ENCODE data around the gene CACFD1.
A peak's percentile ranks its signal among the peaks of the same experiment; 100 is the strongest.

Gene CACFD1

DNA sequence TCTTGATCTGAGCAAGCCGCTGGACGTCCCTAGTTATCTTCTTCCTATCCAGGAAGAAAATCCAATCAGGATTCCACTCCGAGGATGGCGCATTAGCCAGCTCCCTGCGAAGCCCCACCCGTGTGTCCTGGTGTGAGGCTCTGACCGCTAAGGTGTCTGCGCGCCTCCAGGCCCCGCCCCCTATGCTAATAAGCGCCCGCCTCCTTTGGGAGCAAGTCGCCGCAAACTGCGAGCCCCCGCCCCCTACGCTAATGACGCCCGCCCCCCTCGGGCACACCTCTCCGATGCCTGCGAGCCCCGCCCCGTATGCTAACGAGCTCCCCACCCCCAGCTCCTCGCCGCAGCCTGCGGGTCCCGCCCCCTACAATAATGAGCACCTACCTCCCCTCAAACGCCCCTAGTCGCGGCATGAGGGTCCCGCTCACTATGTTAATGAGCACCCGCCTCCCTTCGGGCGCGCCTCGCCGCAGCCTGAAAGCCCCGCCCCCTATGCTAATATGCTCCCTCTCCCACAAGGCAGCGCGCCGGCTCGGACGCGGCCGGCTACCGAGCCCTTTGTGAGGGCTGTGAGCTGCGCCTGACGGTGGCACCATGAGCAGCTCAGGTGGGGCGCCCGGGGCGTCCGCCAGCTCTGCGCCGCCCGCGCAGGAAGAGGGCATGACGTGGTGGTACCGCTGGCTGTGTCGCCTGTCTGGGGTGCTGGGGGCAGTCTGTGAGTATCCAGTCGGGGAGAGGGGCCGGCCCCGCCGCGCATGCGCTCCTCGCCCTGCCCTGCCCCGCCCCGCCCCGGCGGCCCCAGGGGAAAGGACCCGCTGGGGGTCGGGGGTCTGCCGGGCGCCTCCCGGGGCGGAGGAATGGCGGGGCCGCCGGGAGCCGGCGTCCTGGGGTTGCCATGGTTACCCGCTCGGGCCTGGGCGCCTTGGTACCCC is at the start of gene CACFD1:
Gene CACFD1, plus strand, starts transcription at position 503 of the 929 bp plus-strand sequence. Its CDS starts 89 bp downstream, at position 592.
- peak; percentile 84 for DNase-seq (ENCODE audit: low read depth)

DNA sequence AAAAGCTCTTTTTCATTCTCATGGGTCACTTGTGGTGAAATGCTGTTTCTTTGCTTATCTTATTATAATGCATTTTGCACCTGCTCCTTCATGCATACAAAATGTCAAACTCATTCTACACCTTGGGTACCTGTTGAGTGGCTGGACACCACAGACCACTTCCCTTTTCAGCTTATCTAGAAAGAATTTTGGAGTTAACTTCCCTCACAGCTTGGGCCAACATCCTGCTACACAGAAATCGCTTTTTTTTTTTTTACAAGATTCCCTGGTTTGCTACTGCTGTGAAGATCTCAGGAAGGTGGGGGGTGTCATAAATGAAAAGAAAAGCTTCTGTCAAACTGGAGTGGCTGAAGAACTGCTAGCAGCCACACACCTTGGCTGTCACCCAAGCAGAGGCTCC is 44.6 kb upstream of the CACFD1 start:
- DNase-seq (ENCODE audit: low read depth), result no peak

DNA sequence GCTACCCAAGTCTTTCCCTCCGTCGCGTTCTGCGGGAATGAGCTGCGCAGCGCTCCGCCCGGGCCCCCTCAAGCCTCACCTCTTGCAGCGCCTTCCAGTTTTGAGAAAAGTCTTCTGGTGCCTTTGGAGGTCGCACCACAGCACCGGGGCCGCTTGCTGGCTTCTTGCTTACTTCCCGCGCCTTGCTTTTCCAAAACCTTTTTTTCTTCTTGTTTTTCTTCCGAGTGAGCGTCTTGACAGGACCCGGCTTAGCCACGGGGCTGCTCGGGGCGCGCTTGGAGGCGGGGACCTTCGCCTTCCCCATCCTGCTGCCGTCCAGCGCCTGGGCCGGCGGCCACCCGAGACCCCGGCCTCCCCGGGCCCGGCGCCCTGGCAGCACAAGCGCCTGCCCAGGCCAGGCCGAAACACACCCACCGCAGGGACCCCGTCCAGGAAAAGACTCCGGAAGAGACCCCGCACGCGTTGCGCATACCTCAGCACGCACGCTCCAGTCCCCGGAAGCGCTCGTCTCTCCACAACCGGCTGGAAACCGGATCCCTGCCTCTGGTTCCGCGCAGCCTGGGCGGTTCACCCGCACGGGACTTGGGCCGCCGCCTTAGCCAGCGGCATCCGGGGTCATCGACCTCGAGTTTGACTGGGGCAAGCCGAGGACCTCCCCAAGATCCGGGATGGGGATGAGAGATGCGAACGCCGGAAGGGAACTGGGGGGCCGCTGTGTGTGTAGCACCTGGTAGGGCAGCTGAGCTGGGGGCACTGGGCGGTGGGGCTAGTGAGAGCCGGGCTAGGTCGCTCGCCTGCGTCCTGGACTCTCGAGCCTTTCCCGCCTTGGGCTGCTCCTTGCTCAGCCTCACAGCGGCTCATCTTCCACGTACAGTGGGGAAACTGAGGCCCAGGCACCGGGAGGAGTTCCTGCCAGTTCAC is 42.0 kb upstream of the CACFD1 start, which contains the start of gene REXO4:
Gene REXO4, minus strand, starts transcription at position 470 of the 921 bp plus-strand sequence. Its CDS starts 166 bp downstream, at position 304.
- DNase-seq (ENCODE audit: low read depth), result peak; percentile 69

DNA sequence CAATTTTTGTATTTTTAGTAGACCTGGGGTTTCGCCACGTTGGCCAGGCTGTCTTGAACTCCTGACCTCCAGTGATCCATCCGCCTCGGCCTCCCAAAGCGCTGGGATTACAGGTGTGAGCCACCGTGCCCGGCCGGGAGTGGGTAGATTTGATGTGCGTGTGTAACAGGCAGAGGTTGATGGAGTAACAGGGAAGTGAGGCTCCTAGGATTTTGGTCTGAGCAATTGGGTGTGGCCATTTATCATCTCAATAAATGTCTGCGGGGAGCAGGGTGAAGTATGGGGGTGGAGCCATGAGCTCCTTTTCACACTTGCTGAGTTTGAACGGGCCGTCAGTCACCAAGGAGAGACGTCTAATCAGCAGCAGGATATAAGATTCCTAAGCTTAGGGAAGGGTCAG is 40.8 kb upstream of the CACFD1 start:
- DNase-seq (ENCODE audit: low read depth), result no peak

DNA sequence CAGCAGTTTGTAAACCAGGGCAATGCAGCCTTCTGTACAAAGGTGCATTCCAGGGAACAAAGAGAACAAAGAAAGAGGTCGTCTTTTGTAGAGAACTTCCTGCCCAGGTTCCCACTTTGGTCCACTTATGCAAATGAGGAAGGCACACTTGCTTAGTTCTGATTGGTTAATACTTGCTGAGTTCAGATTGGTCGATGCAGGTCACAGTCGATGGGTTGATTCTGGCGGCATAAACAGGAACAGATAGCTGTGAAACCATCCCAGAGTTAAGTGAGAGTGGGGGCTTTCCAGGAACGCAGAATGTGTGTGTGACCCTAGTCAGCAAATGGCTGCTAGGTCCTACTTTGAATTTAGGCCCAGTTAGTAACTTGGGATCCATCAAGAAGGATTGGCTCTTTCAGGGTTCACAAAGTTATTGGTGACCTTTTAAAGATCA is 39.4 kb upstream of the CACFD1 start:
- DNase-seq (ENCODE audit: low read depth), result no peak

DNA sequence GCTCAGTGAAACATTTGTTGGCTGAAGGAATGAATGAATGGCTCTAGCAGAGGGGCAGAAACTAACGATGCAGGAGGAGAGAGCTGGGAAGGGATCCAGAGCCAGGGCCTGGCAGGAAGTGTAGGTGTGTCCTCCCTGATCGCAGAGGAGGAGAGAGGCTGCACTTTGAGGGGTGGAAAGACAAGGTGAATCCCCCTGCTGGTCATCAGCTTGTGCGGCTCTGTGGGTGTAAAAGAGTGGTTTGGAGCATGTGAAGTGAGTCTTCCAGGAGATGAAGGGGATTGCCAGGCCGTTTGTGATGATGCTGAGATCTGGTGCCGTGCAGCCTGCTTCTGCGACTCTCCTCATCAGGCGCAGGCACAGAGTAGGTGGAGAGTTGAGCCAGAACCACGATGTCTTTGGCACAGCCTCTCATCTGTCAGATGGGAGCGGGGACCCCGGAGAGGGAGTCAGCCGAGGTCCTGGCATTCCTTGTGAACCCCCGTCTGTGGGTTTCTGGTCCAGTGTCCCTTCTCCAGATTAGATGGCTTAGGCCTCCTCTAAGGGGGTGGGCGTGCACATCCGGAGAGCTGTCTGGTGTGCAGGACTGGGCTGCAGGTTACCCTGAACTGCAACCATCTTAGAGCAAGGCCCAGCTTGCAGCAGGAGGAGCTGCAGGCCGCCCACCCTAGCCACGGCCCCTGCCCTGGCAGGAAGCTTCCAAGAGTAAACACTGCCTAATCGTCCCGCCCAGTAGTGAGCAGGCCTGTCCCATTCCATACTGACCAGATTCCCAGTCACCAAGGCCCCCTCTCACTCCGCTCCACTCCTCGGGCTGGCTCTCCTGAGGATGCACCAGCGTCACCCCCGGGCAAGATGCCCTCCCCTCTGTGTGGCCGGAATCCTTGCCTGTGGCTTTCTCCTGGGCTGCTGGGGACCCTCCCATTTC is 37.9 kb upstream of the CACFD1 start, which contains the start of gene ADAMTS13:
Gene ADAMTS13, plus strand, starts transcription at position 753 of the 928 bp plus-strand sequence. Its CDS starts 77 bp downstream, at position 830.
- no peak for DNase-seq (ENCODE audit: low read depth)

DNA sequence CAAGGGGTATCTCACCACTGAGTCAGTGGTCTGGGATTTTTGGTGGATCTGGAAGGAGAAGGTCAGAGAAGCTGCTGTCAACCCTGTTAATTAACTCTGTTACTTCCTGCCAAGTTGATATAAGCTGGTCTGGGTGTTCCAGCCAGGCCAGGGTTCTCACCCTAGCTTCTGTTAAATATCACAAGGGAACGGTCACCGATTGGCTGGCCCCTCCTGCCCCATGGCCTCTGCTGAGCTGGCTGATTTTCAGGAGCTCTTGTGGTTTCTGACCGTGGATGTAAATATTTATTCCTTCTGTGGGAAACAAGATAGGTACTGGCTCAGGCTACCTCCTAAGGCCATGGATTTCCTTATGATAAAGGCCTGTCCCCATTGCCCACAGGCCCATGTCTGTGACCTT is 36.6 kb upstream of the CACFD1 start:
- no peak for DNase-seq (ENCODE audit: low read depth)

DNA sequence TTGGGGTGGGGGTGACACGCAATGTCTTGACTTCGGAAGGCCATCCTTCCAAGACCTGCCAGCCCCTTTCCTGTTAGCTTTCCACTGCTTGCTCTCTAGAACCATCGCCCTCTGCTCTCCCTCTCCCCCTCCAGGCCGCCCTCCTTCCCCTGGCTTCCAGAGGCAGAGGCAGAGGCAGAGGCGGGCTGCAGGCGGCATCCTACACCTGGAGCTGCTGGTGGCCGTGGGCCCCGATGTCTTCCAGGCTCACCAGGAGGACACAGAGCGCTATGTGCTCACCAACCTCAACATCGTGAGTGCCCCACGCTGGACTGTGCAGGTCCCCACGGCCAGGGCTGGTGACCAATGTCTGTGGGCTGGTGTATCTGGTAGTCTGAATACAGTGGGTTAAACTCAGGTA is 35.6 kb upstream of the CACFD1 start:
- DNase-seq (ENCODE audit: low read depth), result no peak

DNA sequence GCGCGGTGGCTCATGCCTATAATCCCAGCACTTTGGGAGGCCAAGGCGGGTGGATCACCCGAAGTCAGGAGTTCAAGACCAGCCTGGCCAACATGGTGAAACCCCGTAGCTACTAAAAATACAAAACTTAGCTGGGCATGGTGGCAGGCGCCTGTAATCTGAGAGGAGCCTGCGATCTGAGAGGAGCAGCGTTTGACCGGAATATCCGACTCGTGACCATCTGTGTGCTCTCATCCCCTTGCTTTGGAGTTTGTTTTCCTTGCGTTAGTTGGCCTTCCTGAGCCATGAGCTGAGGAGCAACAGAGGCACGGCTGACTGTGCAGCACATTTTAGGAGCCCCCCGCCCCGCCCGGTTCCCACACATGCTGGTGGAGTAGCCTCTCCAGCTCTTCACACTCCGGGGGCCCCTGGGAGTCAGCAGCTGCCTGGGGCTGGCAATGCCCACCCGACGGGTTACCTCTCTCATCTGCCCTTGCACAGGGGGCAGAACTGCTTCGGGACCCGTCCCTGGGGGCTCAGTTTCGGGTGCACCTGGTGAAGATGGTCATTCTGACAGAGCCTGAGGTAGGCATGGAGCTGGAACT is 34.6 kb upstream of the CACFD1 start:
- no peak for DNase-seq (ENCODE audit: low read depth)

DNA sequence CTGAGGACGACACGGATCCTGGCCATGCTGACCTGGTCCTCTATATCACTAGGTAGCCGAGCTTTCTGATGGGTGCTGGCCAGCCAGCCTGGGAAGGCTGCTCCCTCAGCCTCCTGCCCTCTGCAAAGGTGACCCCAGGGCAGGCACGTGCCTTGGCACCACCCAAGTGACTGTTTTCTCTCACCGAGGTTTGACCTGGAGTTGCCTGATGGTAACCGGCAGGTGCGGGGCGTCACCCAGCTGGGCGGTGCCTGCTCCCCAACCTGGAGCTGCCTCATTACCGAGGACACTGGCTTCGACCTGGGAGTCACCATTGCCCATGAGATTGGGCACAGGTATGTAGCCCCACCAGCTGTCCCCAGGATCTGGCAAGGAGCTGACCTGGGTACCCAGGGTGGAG is 33.8 kb upstream of the CACFD1 start:
- no peak for DNase-seq (ENCODE audit: low read depth)

DNA sequence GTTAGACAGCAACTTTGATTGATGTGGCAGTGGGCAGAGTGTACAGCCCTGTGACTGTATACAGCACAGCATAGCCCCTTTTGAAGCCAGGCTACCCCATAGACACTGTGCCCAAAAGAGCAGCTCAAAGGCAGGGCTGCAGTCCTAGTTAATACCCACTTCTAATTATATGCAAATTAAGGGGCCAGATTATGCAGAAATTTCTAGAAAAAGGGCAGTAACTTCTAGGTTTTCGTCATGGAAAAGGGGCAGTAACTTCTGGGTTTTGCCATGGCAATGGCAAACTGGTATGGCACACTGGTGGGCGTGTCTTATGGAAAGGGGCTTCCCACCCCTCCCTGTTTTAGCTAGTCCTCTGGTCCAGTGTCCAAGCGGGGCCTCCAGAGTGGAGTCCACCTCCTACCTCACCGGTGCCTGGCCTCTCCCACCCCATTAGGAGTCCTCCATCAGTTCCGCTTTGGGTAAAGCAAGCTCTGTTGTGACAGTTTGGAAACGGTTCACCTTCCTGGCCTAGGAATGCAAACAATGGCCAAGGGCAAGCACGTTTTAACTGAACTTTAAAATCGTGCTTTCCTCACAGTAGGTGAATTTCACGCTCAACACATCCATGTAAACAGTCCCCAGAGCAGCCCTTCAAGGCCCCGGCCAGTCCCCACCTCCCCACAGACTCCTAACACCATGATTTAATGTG is 32.0 kb upstream of the CACFD1 start:
- DNase-seq (ENCODE audit: low read depth), result no peak

DNA sequence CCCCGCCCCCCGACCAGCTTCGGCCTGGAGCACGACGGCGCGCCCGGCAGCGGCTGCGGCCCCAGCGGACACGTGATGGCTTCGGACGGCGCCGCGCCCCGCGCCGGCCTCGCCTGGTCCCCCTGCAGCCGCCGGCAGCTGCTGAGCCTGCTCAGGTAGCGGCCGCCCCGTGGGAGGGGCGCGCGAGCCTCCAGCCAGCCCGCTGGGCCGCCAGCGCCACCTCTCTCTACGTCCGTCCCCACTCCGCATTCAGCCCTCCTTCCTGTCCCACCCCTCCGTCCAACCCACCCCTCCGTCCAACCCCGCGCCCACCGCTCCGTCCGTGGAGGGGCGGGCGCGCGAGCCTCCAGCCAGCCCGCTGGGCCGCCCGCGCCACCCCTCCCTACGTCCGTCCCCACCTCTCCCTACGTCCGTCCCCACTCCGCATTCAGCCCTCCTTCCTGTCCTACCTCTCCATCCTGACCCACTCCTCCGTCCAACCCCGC is 31.1 kb upstream of the CACFD1 start:
- no peak for DNase-seq (ENCODE audit: low read depth)

DNA sequence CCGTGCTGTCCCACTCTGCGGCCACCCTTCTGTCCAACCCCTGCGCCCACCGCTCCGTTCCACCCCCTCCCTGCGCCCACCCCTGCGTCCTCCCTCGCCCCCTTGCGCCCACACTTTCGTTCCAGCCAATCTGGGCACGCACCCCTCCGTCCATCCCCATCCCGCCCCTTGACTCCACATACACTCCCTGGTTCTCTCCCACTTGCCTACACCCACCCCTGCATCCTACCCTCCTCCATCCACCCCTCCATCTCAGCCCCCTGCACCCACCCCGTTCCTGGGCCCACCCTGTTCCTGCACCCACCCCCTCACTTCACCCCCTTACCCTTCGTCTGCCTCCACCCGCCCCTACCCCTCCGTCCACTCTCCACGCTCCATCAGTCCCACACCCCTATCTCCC is 30.6 kb upstream of the CACFD1 start:
- DNase-seq (ENCODE audit: low read depth), result no peak

DNA sequence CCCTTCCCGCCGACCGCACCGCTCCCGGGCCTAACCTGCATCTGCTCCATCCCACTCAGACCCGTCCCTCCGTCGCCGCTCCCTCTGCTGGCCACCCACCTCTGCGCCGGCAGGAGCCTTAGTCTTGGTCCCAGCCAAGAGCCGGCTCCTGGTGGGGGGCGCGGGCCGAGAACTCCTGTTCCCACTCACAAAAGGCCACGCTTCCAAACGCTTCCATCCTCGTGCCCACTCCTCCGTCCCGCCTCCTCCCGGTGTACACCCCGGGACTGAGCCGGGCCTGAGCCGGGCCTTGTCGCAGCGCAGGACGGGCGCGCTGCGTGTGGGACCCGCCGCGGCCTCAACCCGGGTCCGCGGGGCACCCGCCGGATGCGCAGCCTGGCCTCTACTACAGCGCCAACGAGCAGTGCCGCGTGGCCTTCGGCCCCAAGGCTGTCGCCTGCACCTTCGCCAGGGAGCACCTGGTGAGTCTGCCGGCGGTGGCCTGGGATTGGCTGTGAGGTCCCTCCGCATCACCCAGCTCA is 30.1 kb upstream of the CACFD1 start:
- DNase-seq (ENCODE audit: low read depth), result no peak

DNA sequence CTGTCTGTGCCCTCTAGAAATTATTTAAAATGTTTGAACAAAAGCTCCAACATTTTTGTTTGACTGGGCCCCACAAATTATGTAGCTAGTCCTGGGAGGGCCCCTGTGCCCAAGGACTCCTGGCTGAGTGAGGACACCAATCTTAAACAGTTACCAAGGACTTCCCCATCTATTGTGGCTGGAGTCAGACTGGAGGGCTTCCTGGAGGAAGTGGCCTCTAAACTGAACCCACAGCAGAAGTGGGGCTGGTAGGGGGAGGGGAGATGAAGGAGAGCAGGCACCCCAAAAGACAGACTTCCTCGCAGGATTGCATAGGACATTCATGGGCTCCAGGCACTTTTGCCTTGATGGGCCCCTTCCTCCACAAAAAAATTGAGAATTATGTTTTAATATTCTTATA is 29.5 kb upstream of the CACFD1 start:
- no peak for DNase-seq (ENCODE audit: low read depth)

DNA sequence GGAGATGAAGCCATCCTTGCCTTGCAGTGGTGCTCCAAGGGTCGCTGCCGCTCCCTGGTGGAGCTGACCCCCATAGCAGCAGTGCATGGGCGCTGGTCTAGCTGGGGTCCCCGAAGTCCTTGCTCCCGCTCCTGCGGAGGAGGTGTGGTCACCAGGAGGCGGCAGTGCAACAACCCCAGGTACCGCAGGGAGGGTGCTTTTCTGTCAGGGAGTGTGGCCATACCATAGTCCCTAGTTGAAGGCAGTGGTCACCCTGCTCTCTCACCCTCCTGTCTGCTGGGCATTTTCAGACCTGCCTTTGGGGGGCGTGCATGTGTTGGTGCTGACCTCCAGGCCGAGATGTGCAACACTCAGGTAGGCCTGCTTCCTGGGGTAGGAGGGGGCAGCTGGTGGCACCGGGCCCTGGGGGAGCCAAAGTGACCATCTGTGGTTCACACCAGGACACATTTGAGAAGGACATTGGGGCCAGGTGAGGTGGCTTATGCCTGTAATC is 26.4 kb upstream of the CACFD1 start:
- DNase-seq (ENCODE audit: low read depth), result no peak

DNA sequence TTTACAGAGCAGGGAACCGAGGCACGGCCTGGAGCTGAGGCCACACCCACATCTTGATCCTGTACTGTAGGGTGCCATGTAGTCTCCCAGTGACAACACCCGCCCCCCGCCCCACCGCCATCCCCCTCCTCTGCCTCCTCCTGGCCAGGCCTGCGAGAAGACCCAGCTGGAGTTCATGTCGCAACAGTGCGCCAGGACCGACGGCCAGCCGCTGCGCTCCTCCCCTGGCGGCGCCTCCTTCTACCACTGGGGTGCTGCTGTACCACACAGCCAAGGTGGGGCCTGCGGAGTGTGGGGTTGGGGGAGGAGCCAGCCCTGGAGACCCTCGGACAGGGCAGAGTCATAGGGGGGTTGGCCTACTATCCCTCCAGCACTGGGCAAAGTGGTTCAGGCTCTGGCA is 23.1 kb upstream of the CACFD1 start:
- DNase-seq (ENCODE audit: low read depth), result no peak

DNA sequence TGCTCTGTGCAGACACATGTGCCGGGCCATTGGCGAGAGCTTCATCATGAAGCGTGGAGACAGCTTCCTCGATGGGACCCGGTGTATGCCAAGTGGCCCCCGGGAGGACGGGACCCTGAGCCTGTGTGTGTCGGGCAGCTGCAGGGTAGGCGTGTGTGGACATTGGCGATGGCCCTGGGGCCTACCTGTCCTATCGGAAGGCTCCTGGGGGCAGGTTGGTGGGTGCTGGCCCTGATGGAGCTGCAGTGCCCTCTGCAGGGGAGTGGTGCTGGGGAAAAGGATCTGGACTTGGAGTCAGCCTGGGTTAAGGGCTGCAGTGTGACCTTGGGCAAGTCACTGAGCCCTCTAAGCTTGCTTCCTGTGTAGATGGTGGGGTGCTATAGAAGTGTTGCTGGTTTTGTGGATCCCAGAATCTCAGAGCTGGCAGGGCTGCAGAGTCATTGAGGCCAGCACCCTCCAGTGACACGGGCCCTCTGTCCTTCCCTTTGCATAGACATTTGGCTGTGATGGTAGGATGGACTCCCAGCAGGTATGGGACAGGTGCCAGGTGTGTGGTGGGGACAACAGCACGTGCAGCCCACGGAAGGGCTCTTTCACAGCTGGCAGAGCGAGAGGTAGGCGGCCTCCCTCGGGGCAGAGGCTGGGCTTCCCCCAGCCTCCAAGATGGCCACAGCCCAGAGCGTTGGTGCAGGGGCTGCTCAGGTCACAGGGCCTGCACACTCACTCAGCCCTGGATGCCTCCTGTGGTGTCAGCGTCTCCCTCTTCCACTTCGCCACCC is 21.8 kb upstream of the CACFD1 start:
- DNase-seq (ENCODE audit: low read depth), result no peak

DNA sequence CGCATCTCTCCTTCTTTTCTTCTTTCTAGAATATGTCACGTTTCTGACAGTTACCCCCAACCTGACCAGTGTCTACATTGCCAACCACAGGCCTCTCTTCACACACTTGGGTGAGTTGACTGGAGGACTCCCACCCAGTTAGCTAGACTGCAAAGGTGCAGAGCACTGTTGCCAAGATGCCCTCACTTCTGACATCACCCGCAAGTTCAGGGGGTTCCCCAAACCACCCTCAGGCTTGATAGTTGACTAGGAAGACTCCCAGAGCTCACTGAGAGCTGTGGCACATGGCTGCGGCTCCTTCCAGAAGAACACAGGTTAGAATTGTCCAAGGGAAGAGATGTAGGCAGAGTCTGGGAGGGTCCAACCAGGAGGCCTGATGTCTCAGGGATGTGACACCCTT is 20.4 kb upstream of the CACFD1 start:
- no peak for DNase-seq (ENCODE audit: low read depth)

Data from activated T-helper 1 cell treated with Interleukin-2 at 50 U/mL for 16 hours (primary cell).